ENCODE results near the gene CALHM1.

The CALHM1 gene

GRCh38 chr10:103442031-103442461, 16.7 kb downstream of the CALHM1 start:
- ATAC-seq (ENCODE audit: insufficient read depth, low read depth), result no peak
- no peaks in the 10 kb centered on the region for H3K4me1 ChIP-seq (ENCODE audit: insufficient read depth, low read length)

GRCh38 chr10:103441611-103442010, 17.1 kb downstream of the CALHM1 start:
- no peak overlapping the region for H3K4me3 ChIP-seq (ENCODE audit: low read depth in 1 of 2, low read length in 2 of 2)

More at GRCh38 chr10:103442031-103442461, 16.7 kb downstream of the CALHM1 start:
- Histone ChIP-seq H3K9me3 (ENCODE audit: insufficient read depth, low read length, severe bottlenecking) (no peaks in the 10 kb centered on the region), H3K27me3 (ENCODE audit: insufficient read depth, low read length, poor library complexity) (no peaks in the 10 kb centered on the region), H3K27ac (ENCODE audit: low read length) (no peak overlapping the region), H3K9ac (ENCODE audit: low read depth, low read length) (no peak overlapping the region), H3K79me2 (ENCODE audit: insufficient read depth, low read length) (no peaks in the 10 kb centered on the region), H3K4me2 (ENCODE audit: insufficient read depth, low read length) (no peak overlapping the region), H4K20me1 (ENCODE audit: insufficient read depth, low read length) (peaks cover 13% of the 10 kb centered on the region; the same call in 1 of the 2 replicates), H3K36me3 (ENCODE audit: insufficient read depth, low read length) (peaks cover 96% of the 10 kb centered on the region), H2AFZ (ENCODE audit: low read depth, low read length) (no peak overlapping the region), H3K4me3 (ENCODE audit: low read depth in 1 of 2, low read length in 2 of 2) (no peak overlapping the region)
- TF ChIP-seq CTCF (IDR thresholded peaks at IDR 0.05; ENCODE audit: borderline replicate concordance, extremely low read depth, low read length, poor library complexity, severe bottlenecking), result no peak
- no peak for TF ChIP-seq EZH2 (IDR thresholded peaks at IDR 0.05; ENCODE audit: borderline replicate concordance, low read depth, low read length, severe bottlenecking)
- DNase-seq, result no peak

GRCh38 chr10:103441206-103441605, 17.5 kb downstream of the CALHM1 start:
- Histone ChIP-seq H3K27ac (ENCODE audit: low read length) (no peak overlapping the region), H3K4me3 (ENCODE audit: low read depth in 1 of 2, low read length in 2 of 2) (no peak overlapping the region), H2AFZ (ENCODE audit: low read depth, low read length) (no peak overlapping the region), H3K27me3 (ENCODE audit: insufficient read depth, low read length, poor library complexity) (no peaks in the 10 kb centered on the region), H3K4me2 (ENCODE audit: insufficient read depth, low read length) (no peak overlapping the region), H3K79me2 (ENCODE audit: insufficient read depth, low read length) (no peaks in the 10 kb centered on the region), H3K4me1 (ENCODE audit: insufficient read depth, low read length) (no peaks in the 10 kb centered on the region), H3K9me3 (ENCODE audit: insufficient read depth, low read length, severe bottlenecking) (no peaks in the 10 kb centered on the region), H3K36me3 (ENCODE audit: insufficient read depth, low read length) (peaks cover 97% of the 10 kb centered on the region), H3K9ac (ENCODE audit: low read depth, low read length) (no peak overlapping the region), H4K20me1 (ENCODE audit: insufficient read depth, low read length) (peaks cover 13% of the 10 kb centered on the region; the same call in 1 of the 2 replicates)
- no peak for DNase-seq
- ATAC-seq (ENCODE audit: insufficient read depth, low read depth), result no peak
- no peak for TF ChIP-seq EZH2 (IDR thresholded peaks at IDR 0.05; ENCODE audit: borderline replicate concordance, low read depth, low read length, severe bottlenecking)
- TF ChIP-seq CTCF (IDR thresholded peaks at IDR 0.05; ENCODE audit: borderline replicate concordance, extremely low read depth, low read length, poor library complexity, severe bottlenecking), result no peak

More at GRCh38 chr10:103441611-103442010, 17.1 kb downstream of the CALHM1 start:
- ATAC-seq (ENCODE audit: insufficient read depth, low read depth) (no peak), DNase-seq (no peak)
- Histone ChIP-seq H3K4me1 (ENCODE audit: insufficient read depth, low read length) (no peaks in the 10 kb centered on the region), H3K27me3 (ENCODE audit: insufficient read depth, low read length, poor library complexity) (no peaks in the 10 kb centered on the region), H3K36me3 (ENCODE audit: insufficient read depth, low read length) (peaks cover 97% of the 10 kb centered on the region), H3K4me2 (ENCODE audit: insufficient read depth, low read length) (no peak overlapping the region), H3K27ac (ENCODE audit: low read length) (no peak overlapping the region), H3K9ac (ENCODE audit: low read depth, low read length) (no peak overlapping the region), H2AFZ (ENCODE audit: low read depth, low read length) (no peak overlapping the region), H4K20me1 (ENCODE audit: insufficient read depth, low read length) (peaks cover 13% of the 10 kb centered on the region; the same call in 1 of the 2 replicates), H3K79me2 (ENCODE audit: insufficient read depth, low read length) (no peaks in the 10 kb centered on the region), H3K9me3 (ENCODE audit: insufficient read depth, low read length, severe bottlenecking) (no peaks in the 10 kb centered on the region)
- TF ChIP-seq CTCF (IDR thresholded peaks at IDR 0.05; ENCODE audit: borderline replicate concordance, extremely low read depth, low read length, poor library complexity, severe bottlenecking) (no peak), EZH2 (IDR thresholded peaks at IDR 0.05; ENCODE audit: borderline replicate concordance, low read depth, low read length, severe bottlenecking) (no peak)

Data from DND-41 (cell line).